GM23338 (cell line): Measurements from ENCODE around the gene DMRT3. TPM values are rescaled to one million over a fixed set of nuclear protein-coding genes. Genes with fewer than 3 reads are reported as not detected.

Source experiments
- ATAC-seq: fragments of 200-7000 bp; cut with Tn5 transposase; 3 replicates; pipeline ENCODE4 v1.9.1; 2020
- DNase-seq: peaks from one replicate; pipeline ENCODE4 v3.0.0-alpha.2; 2015; ENCODE audit warnings: low spot score
- H2AFZ ChIP-seq: fragments of 200-600 bp; sonication (generic); 2 replicates; pipeline ENCODE4 v1.8.0; 2016; ENCODE audit warnings: antibody characterized with exemption, mild to moderate bottlenecking, moderate library complexity
- H3F3A ChIP-seq: fragments of 200-600 bp; sonication (generic); replicated peaks from 2 replicates; pipeline ENCODE4 v1.8.0; 2017; ENCODE audit warnings: antibody characterized with exemption, mixed run types, low read depth
- H3K27ac ChIP-seq: fragments of 200-600 bp; sonication (generic); 2 replicates; pipeline ENCODE4 v1.6.1; 2016; ENCODE audit warnings: low read depth
- H3K27me3 ChIP-seq: fragments of 200-600 bp; sonication (generic); 2 replicates; pipeline ENCODE4 v1.8.0; 2016; ENCODE audit warnings: mild to moderate bottlenecking, mixed run types, moderate library complexity; ENCODE audit not compliant: insufficient read depth
- H3K36me3 ChIP-seq: fragments of 200-600 bp; sonication (generic); 2 replicates; pipeline ENCODE4 v1.8.0; 2016; ENCODE audit warnings: mild to moderate bottlenecking; ENCODE audit not compliant: insufficient read depth
- H3K4me1 ChIP-seq: fragments of 200-600 bp; sonication (generic); 2 replicates; pipeline ENCODE4 v1.8.0; 2016; ENCODE audit warnings: mild to moderate bottlenecking, moderate library complexity; ENCODE audit not compliant: insufficient read depth
- H3K4me2 ChIP-seq: fragments of 200-600 bp; sonication (generic); 2 replicates; pipeline ENCODE4 v1.7.1; 2017; ENCODE audit warnings: mixed run types
- H3K4me3 ChIP-seq: fragments of 200-600 bp; sonication (generic); 2 replicates; pipeline ENCODE4 v1.6.1; 2016; ENCODE audit warnings: mixed run types
- H3K79me2 ChIP-seq: fragments of 200-600 bp; sonication (generic); replicated peaks from 2 replicates; pipeline ENCODE4 v1.8.0; 2017; ENCODE audit warnings: mild to moderate bottlenecking; ENCODE audit not compliant: insufficient read depth
- H3K9me2 ChIP-seq: fragments of 200-600 bp; sonication (generic); 2 replicates; pipeline ENCODE4 v1.8.0; 2017; ENCODE audit not compliant: insufficient read depth
- H4K20me1 ChIP-seq: fragments of 200-600 bp; sonication (generic); replicated peaks from 2 replicates; pipeline ENCODE4 v1.8.0; 2017; ENCODE audit warnings: mild to moderate bottlenecking; ENCODE audit not compliant: insufficient read depth
- H3K27ac Mint-ChIP-seq: 2 replicates; pipeline ENCODE4 v1.8.0; 2020; ENCODE audit warnings: inconsistent platforms, mild to moderate bottlenecking, moderate library complexity, mixed read lengths
- H3K27me3 Mint-ChIP-seq: 3 replicates; pipeline ENCODE4 v1.8.0; 2022; ENCODE audit warnings: low read depth, mild to moderate bottlenecking, moderate library complexity, mixed read lengths, inconsistent platforms; ENCODE audit not compliant: insufficient read depth, poor library complexity
- H3K36me3 Mint-ChIP-seq: 3 replicates; pipeline ENCODE4 v1.8.0; 2021; ENCODE audit warnings: low read depth, mild to moderate bottlenecking, inconsistent platforms, moderate library complexity, mixed read lengths
- H3K4me1 Mint-ChIP-seq: 3 replicates; pipeline ENCODE4 v1.8.0; 2020; ENCODE audit warnings: mild to moderate bottlenecking, inconsistent platforms, mixed read lengths
- H3K4me3 Mint-ChIP-seq: 3 replicates; pipeline ENCODE4 v1.8.0; 2021; ENCODE audit warnings: moderate library complexity, mild to moderate bottlenecking, inconsistent platforms, mixed read lengths
- H3K9me3 Mint-ChIP-seq: 3 replicates; pipeline ENCODE4 v1.8.0; 2020; ENCODE audit warnings: moderate library complexity, mild to moderate bottlenecking, inconsistent platforms, mixed read lengths
- CREB1 ChIP-seq: fragments of 250-450 bp; sonication (Bioruptor Pico); IDR thresholded peaks from 2 replicates; pipeline ENCODE4 v1.5.0; 2020; ENCODE audit warnings: low read depth, mild to moderate bottlenecking, moderate library complexity
- CTCF ChIP-seq, 2 experiments: fragments of 200-600 bp in 1 of 2; sonication (generic) in 1 of 2; conservative IDR thresholded peaks; 2 replicates each; pipeline versions ENCODE4 v1.5.1 to v1.6.1; 2016 to 2017; ENCODE audit warnings: antibody characterized with exemption in 2 of 2, low read depth in 2 of 2, mild to moderate bottlenecking in 2 of 2, moderate library complexity in 1 of 2
- EZH2 ChIP-seq: fragments of 200-600 bp; sonication (generic); IDR thresholded peaks from one replicate; pipeline ENCODE4 v1.8.0; 2017; ENCODE audit warnings: antibody characterized with exemption, mild to moderate bottlenecking, low read depth; ENCODE audit not compliant: unreplicated experiment
- EZH2phosphoT487 ChIP-seq: fragments of 200-600 bp; sonication (generic); IDR thresholded peaks from one replicate; pipeline ENCODE4 v1.8.1; 2018; ENCODE audit warnings: antibody characterized with exemption; ENCODE audit not compliant: unreplicated experiment
- JUNB ChIP-seq: IDR thresholded peaks from one replicate; pipeline ENCODE4 v1.6.1; 2016; ENCODE audit warnings: antibody characterized with exemption; ENCODE audit not compliant: unreplicated experiment
- NANOG ChIP-seq: IDR thresholded peaks from 2 replicates; pipeline ENCODE4 v1.6.1; 2016; ENCODE audit warnings: antibody characterized with exemption, borderline replicate concordance
- POLR2AphosphoS5 ChIP-seq: IDR thresholded peaks from 2 replicates; pipeline ENCODE4 v1.6.1; 2016; ENCODE audit warnings: antibody characterized with exemption, low read depth
- STAT1 ChIP-seq: IDR thresholded peaks from one replicate; pipeline ENCODE4 v1.6.1; 2016; ENCODE audit warnings: antibody characterized with exemption; ENCODE audit not compliant: unreplicated experiment
- ZNF114 ChIP-seq: fragments of 250-450 bp; sonication (Bioruptor Pico); IDR thresholded peaks from 2 replicates; pipeline ENCODE4 v1.5.0; 2020; ENCODE audit warnings: mild to moderate bottlenecking, moderate library complexity
- ZNF331 ChIP-seq: fragments of 250-450 bp; sonication (Bioruptor Pico); IDR thresholded peaks from 2 replicates; pipeline ENCODE4 v1.5.0; 2020; ENCODE audit warnings: low read depth, mild to moderate bottlenecking, moderate library complexity
- ZNF462 ChIP-seq: fragments of 250-450 bp; sonication (Bioruptor Pico); IDR thresholded peaks from 2 replicates; pipeline ENCODE4 v1.5.0; 2020; ENCODE audit warnings: mild to moderate bottlenecking, moderate library complexity
- polyA plus RNA-seq: library from polyadenylated mRNA; unstranded; fragments of >200 nt; fragmentation: Nextera tagmentation; extraction: Ambion mirVana; gene quantifications from 2 replicates; pipeline ENCODE4 v1.2.1, GENCODE V29; 2016
- total RNA-seq: library from RNA; depleted of rRNA; stranded (reverse); fragments of >200 nt; shearing (Covaris generic); gene quantifications from 2 replicates; pipeline ENCODE4 v1.2.3, GENCODE V29; 2014
- TF ChIP-seq, protein P1 (sequence below): IDR thresholded peaks from 2 replicates; pipeline ENCODE4 v1.6.1; 2016; ENCODE audit warnings: antibody characterized with exemption

The DMRT3 gene
- total and polyA plus RNA-seq, 2 experiments from 2014 or later, result not detected

DNA sequence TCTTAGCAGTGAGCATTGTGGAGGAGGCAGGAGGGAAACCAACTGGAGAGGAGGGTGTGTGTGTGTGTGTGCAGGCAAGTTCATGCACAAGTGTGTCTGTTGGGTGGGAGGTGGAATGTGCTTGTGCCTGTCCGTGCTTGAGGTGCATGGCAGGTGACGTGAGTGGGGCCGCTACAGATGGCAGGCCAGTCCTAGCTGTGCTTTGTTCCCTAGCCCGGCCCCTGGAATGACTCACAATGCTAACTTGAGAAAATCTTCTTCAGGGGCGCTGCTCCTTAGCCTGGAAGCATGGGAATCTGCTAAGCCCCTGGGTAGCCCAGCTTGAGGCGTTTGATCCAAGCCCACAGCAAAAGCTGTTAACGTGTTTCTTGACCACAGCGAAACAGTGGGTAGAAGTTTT, 48.7 kb downstream of the DMRT3 start:
- Histone ChIP-seq H3K4me1 (no peaks in the 10 kb centered on the region), H4K20me1 (no peaks in the 10 kb centered on the region), H3K9me2 (no peaks in the 10 kb centered on the region), H3K4me2 (no peak overlapping the region), H3K4me3 (no peak overlapping the region), H3K27ac (no peak overlapping the region), H3F3A (no peaks in the 10 kb centered on the region), H3K79me2 (no peaks in the 10 kb centered on the region), H3K36me3 (no peaks in the 10 kb centered on the region), H3K27me3 (no peaks in the 10 kb centered on the region), H2AFZ (no peak overlapping the region)
- Mint-ChIP-seq H3K27me3 (peaks cover 2% of the 10 kb centered on the region), H3K4me1 (no peaks in the 10 kb centered on the region), H3K27ac (no peak overlapping the region), H3K9me3 (peaks cover 19% of the 10 kb centered on the region; the same call in 2 of the 3 replicates), H3K4me3 (no peak overlapping the region), H3K36me3 (peaks cover 3% of the 10 kb centered on the region; the same call in 2 of the 3 replicates)
- ATAC-seq (peak; percentile 85), DNase-seq (peak; percentile 27)
- no peak for TF ChIP-seq EZH2phosphoT487
- TF ChIP-seq EZH2, result no peak
- no peak for TF ChIP-seq NANOG

- Histone ChIP-seq H3K27me3 (no peaks in the 10 kb centered on the region), H2AFZ (no peak overlapping the region), H3K36me3 (no peaks in the 10 kb centered on the region), H3F3A (no peaks in the 10 kb centered on the region), H3K4me2 (no peak overlapping the region), H4K20me1 (no peaks in the 10 kb centered on the region), H3K4me1 (no peaks in the 10 kb centered on the region), H3K4me3 (no peak overlapping the region), H3K9me2 (no peaks in the 10 kb centered on the region), H3K79me2 (no peaks in the 10 kb centered on the region), H3K27ac (no peak overlapping the region)
- H3K36me3 Mint-ChIP-seq, result peaks cover 3% of the 10 kb centered on the region; the same call in 2 of the 3 replicates
- DNase-seq (no peak), ATAC-seq (no peak)
- H3K27ac Mint-ChIP-seq, result no peak overlapping the region
- no peaks in the 10 kb centered on the region for H3K4me1 Mint-ChIP-seq
- H3K4me3 Mint-ChIP-seq, result no peak overlapping the region
- peaks cover 4% of the 10 kb centered on the region for H3K27me3 Mint-ChIP-seq
- peaks cover 19% of the 10 kb centered on the region; the same call in 2 of the 3 replicates for H3K9me3 Mint-ChIP-seq
- TF ChIP-seq NANOG (no peak), EZH2 (no peak), ZNF331 (no peak), STAT1 (no peak), CTCF (conservative IDR thresholded peaks at IDR 0.05; ENCODE audit: low read depth in 2 of 2) (no peak), ZNF114 (CRISPR knock-in tag) (no peak), JUNB (no peak), ZNF462 (CRISPR knock-in tag) (no peak), EZH2phosphoT487 (no peak), CREB1 (CRISPR knock-in tag) (no peak), POLR2AphosphoS5 (no peak)
- TF ChIP-seq, protein P1, sequence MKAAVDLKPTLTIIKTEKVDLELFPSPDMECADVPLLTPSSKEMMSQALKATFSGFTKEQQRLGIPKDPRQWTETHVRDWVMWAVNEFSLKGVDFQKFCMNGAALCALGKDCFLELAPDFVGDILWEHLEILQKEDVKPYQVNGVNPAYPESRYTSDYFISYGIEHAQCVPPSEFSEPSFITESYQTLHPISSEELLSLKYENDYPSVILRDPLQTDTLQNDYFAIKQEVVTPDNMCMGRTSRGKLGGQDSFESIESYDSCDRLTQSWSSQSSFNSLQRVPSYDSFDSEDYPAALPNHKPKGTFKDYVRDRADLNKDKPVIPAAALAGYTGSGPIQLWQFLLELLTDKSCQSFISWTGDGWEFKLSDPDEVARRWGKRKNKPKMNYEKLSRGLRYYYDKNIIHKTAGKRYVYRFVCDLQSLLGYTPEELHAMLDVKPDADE, result no peak
These were observed 49.8 kb downstream of the DMRT3 start for GRCh38 chr9:1026219-1026618.
